A549 (cell line): ENCODE results near the gene PHF21A.

ENCODE experiments used
- CBX2 ChIP-seq: fragments of 200-600 bp; sonication (generic); IDR thresholded peaks from 2 replicates; pipeline ENCODE4 v1.6.1; 2016; ENCODE audit warnings: low read depth, mild to moderate bottlenecking, borderline replicate concordance
- CEBPB ChIP-seq, 2 experiments: fragments of >200 bp in 1 of 2; sonication (Bioruptor Twin) in 1 of 2; formaldehyde crosslinking in 1 of 2; IDR thresholded peaks; 2 replicates each; pipeline ENCODE4 v1.6.1; 2012 to 2016
- JUN ChIP-seq, 2 experiments: fragments of >200 bp; sonication (Bioruptor Twin); formaldehyde crosslinking; IDR thresholded peaks; 2 replicates in 1 of 2; 3 replicates in 1 of 2; pipeline ENCODE4 v1.6.1; 2016 to 2017
- POLR2A ChIP-seq: IDR thresholded peaks from 2 replicates; pipeline ENCODE4 v1.6.1; 2012; ENCODE audit warnings: mild to moderate bottlenecking, low read length
- POLR2AphosphoS2 ChIP-seq: conservative IDR thresholded peaks from 2 replicates; pipeline ENCODE4 v1.6.1; 2012; ENCODE audit warnings: low read length, improper control_type of control experiment, inconsistent platforms
- RNF2 ChIP-seq: fragments of 200-600 bp; sonication (generic); IDR thresholded peaks from 2 replicates; pipeline ENCODE4 v1.6.1; 2016; ENCODE audit warnings: low read depth, mild to moderate bottlenecking, antibody characterized with exemption, moderate library complexity, borderline replicate concordance
- TP53 ChIP-seq: fragments of 250-450 bp; sonication (Bioruptor Pico); IDR thresholded peaks from 2 replicates; pipeline ENCODE4 v1.5.0; 2021; ENCODE audit warnings: mild to moderate bottlenecking, moderate library complexity
- ZFP36 ChIP-seq: fragments of 450-650 bp; IDR thresholded peaks from 2 replicates; pipeline ENCODE4 v1.6.1; 2014; ENCODE audit warnings: borderline replicate concordance; ENCODE audit not compliant: partially characterized antibody
- TF ChIP-seq, protein P1 (sequence below): fragments of >200 bp; sonication (Bioruptor Twin); formaldehyde crosslinking; IDR thresholded peaks from 3 replicates; pipeline ENCODE4 v1.5.1; 2016
- TF ChIP-seq, protein P2 (sequence below): IDR thresholded peaks from 2 replicates; pipeline ENCODE4 v1.6.1; 2012
- TF ChIP-seq, protein P3 (sequence below): fragments of 150-350 bp; IDR thresholded peaks from 2 replicates; pipeline ENCODE4 v1.6.1; 2014; ENCODE audit warnings: low read depth, mild to moderate bottlenecking, low read length
- TF ChIP-seq, protein P4 (sequence below): fragments of 450-650 bp; IDR thresholded peaks from 2 replicates; pipeline ENCODE4 v1.6.1; 2014; ENCODE audit warnings: antibody characterized with exemption
- TF ChIP-seq, protein P5 (sequence below): fragments of 200-600 bp; sonication (generic); IDR thresholded peaks from 2 replicates; pipeline ENCODE4 v1.6.1; 2016; ENCODE audit warnings: antibody characterized with exemption, mild to moderate bottlenecking, moderate library complexity

DNA sequence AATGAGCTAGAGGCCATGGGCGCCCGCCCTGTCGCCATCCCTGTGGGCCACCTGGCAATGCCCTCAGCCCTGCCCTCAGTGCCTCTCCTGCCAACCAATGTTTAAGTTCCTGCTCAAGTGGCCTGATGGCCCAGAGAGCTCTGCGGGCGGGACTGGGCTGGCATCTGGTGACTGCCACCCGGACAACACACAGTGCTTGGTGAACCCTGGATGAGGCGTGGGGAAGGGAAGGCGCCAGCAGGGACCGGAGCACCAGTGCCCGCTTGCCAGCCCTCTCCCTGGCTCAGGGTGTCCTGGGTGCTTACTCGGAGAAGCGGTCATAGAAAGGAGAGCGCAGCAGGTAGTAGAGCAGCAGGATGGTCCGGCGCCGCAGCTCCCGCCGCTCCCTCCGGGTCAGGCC lies 207.7 kb downstream of the PHF21A start:
- TF ChIP-seq, protein P1, sequence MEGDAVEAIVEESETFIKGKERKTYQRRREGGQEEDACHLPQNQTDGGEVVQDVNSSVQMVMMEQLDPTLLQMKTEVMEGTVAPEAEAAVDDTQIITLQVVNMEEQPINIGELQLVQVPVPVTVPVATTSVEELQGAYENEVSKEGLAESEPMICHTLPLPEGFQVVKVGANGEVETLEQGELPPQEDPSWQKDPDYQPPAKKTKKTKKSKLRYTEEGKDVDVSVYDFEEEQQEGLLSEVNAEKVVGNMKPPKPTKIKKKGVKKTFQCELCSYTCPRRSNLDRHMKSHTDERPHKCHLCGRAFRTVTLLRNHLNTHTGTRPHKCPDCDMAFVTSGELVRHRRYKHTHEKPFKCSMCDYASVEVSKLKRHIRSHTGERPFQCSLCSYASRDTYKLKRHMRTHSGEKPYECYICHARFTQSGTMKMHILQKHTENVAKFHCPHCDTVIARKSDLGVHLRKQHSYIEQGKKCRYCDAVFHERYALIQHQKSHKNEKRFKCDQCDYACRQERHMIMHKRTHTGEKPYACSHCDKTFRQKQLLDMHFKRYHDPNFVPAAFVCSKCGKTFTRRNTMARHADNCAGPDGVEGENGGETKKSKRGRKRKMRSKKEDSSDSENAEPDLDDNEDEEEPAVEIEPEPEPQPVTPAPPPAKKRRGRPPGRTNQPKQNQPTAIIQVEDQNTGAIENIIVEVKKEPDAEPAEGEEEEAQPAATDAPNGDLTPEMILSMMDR, result no peak
- TF ChIP-seq POLR2A, result no peak
- no peak for TF ChIP-seq TP53 (CRISPR knock-in tag)
- no peak for TF ChIP-seq JUN (IDR thresholded peaks at IDR 0.05)
- TF ChIP-seq, protein P2, sequence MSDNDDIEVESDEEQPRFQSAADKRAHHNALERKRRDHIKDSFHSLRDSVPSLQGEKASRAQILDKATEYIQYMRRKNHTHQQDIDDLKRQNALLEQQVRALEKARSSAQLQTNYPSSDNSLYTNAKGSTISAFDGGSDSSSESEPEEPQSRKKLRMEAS, result no peak
- no peak for TF ChIP-seq POLR2AphosphoS2
- no peak for TF ChIP-seq CEBPB (IDR thresholded peaks at IDR 0.05)
- TF ChIP-seq RNF2, result no peak
- TF ChIP-seq ZFP36, result no peak
- TF ChIP-seq, protein P3, sequence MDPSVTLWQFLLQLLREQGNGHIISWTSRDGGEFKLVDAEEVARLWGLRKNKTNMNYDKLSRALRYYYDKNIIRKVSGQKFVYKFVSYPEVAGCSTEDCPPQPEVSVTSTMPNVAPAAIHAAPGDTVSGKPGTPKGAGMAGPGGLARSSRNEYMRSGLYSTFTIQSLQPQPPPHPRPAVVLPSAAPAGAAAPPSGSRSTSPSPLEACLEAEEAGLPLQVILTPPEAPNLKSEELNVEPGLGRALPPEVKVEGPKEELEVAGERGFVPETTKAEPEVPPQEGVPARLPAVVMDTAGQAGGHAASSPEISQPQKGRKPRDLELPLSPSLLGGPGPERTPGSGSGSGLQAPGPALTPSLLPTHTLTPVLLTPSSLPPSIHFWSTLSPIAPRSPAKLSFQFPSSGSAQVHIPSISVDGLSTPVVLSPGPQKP, result no peak
- TF ChIP-seq, protein P4, sequence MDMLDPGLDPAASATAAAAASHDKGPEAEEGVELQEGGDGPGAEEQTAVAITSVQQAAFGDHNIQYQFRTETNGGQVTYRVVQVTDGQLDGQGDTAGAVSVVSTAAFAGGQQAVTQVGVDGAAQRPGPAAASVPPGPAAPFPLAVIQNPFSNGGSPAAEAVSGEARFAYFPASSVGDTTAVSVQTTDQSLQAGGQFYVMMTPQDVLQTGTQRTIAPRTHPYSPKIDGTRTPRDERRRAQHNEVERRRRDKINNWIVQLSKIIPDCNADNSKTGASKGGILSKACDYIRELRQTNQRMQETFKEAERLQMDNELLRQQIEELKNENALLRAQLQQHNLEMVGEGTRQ, result no peak
- TF ChIP-seq, protein P5, sequence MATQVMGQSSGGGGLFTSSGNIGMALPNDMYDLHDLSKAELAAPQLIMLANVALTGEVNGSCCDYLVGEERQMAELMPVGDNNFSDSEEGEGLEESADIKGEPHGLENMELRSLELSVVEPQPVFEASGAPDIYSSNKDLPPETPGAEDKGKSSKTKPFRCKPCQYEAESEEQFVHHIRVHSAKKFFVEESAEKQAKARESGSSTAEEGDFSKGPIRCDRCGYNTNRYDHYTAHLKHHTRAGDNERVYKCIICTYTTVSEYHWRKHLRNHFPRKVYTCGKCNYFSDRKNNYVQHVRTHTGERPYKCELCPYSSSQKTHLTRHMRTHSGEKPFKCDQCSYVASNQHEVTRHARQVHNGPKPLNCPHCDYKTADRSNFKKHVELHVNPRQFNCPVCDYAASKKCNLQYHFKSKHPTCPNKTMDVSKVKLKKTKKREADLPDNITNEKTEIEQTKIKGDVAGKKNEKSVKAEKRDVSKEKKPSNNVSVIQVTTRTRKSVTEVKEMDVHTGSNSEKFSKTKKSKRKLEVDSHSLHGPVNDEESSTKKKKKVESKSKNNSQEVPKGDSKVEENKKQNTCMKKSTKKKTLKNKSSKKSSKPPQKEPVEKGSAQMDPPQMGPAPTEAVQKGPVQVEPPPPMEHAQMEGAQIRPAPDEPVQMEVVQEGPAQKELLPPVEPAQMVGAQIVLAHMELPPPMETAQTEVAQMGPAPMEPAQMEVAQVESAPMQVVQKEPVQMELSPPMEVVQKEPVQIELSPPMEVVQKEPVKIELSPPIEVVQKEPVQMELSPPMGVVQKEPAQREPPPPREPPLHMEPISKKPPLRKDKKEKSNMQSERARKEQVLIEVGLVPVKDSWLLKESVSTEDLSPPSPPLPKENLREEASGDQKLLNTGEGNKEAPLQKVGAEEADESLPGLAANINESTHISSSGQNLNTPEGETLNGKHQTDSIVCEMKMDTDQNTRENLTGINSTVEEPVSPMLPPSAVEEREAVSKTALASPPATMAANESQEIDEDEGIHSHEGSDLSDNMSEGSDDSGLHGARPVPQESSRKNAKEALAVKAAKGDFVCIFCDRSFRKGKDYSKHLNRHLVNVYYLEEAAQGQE, result no peak
- no peak for TF ChIP-seq CBX2
